Neural progenitor cell (in vitro differentiated cells): ENCODE results near the gene CSAG3.

Experiments used
- EZH2 ChIP-seq: fragments of 200-600 bp; sonication (generic); IDR thresholded peaks from 2 replicates; pipeline ENCODE4 v1.6.1; 2017; ENCODE audit warnings: antibody characterized with exemption, mild to moderate bottlenecking, moderate library complexity
- EZH2phosphoT487 ChIP-seq: fragments of 200-600 bp; sonication (generic); IDR thresholded peaks from 2 replicates; pipeline ENCODE4 v1.6.1; 2017; ENCODE audit warnings: antibody characterized with exemption
- TF ChIP-seq, protein P1 (sequence below): fragments of 200-600 bp; sonication (generic); IDR thresholded peaks from 2 replicates; pipeline ENCODE4 v1.5.1; 2017; ENCODE audit warnings: antibody characterized with exemption, mild to moderate bottlenecking

DNA sequence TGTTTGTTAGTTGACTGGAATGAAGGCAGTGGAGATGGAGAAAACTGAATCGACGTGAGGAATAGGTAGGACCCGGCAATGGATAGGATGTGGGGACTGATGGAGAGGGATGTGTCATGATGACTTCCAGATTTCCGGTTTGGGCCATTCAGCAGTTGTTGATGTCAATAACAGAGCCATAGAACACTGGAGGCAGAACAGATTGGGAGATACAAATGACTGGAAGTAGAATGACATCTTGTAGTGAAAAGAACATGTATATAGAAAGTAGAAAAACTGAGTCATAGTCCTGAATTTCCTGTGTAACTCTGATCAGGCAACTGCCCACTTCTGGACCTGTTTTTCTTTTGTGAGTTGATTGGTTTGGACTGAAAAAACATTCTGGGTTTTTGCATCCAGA is 47.0 kb downstream of the CSAG3 start:
- TF ChIP-seq, protein P1, sequence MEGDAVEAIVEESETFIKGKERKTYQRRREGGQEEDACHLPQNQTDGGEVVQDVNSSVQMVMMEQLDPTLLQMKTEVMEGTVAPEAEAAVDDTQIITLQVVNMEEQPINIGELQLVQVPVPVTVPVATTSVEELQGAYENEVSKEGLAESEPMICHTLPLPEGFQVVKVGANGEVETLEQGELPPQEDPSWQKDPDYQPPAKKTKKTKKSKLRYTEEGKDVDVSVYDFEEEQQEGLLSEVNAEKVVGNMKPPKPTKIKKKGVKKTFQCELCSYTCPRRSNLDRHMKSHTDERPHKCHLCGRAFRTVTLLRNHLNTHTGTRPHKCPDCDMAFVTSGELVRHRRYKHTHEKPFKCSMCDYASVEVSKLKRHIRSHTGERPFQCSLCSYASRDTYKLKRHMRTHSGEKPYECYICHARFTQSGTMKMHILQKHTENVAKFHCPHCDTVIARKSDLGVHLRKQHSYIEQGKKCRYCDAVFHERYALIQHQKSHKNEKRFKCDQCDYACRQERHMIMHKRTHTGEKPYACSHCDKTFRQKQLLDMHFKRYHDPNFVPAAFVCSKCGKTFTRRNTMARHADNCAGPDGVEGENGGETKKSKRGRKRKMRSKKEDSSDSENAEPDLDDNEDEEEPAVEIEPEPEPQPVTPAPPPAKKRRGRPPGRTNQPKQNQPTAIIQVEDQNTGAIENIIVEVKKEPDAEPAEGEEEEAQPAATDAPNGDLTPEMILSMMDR, result no peak
- TF ChIP-seq EZH2, result no peak
- TF ChIP-seq EZH2phosphoT487, result no peak
